NOMO-1 treated with dmso at 0.1 percent for 144 hours (cell line): ENCODE data around the gene STUM.
"Not testable (repeated sequence)": the region's sequence is repeated elsewhere in the genome, so short reads cannot be mapped to it uniquely, and the experiment has no call there.

Experiments
- DNase-seq: peaks from one replicate; lab custom pipeline; 2025; ENCODE audit not compliant: unreplicated experiment; lab: John Stamatoyannopoulos, UW

Gene STUM

GRCh38 chr1:226637147-226637935 is 88.8 kb downstream of the STUM start:
- no peak for DNase-seq

- no peak for DNase-seq
Observed at GRCh38 chr1:226638001-226638601, 89.5 kb downstream of the STUM start.

GRCh38 chr1:226638608-226639007 is 90.0 kb downstream of the STUM start:
- no peak for DNase-seq

GRCh38 chr1:226639206-226639605 is 90.6 kb downstream of the STUM start:
- not testable (repeated sequence) for DNase-seq

- no peak for DNase-seq
Observed at GRCh38 chr1:226639631-226640061, 91.1 kb downstream of the STUM start.

GRCh38 chr1:226640321-226641136 is 92.0 kb downstream of the STUM start:
- DNase-seq = no peak

GRCh38 chr1:226641671-226642231 is 93.2 kb downstream of the STUM start:
- no peak for DNase-seq

- DNase-seq = no peak
Observed at GRCh38 chr1:226642421-226642820, 93.9 kb downstream of the STUM start.

GRCh38 chr1:226643177-226643576 is 94.6 kb downstream of the STUM start:
- peak; percentile 88 for DNase-seq

GRCh38 chr1:226643611-226644540 is 95.3 kb downstream of the STUM start:
- peak; percentile 56 for DNase-seq

- DNase-seq = no peak
Observed at GRCh38 chr1:226644541-226645176, 96.1 kb downstream of the STUM start.

GRCh38 chr1:226645279-226645976 is 96.9 kb downstream of the STUM start:
- no peak for DNase-seq

GRCh38 chr1:226646026-226646869 is 97.7 kb downstream of the STUM start:
- DNase-seq = no peak

GRCh38 chr1:226646870-226647449 is 98.4 kb downstream of the STUM start:
- DNase-seq = no peak

- no peak for DNase-seq
Observed at GRCh38 chr1:226647719-226648118, 99.2 kb downstream of the STUM start.

GRCh38 chr1:226648421-226648820 is 99.9 kb downstream of the STUM start:
- DNase-seq = no peak

- no peak for DNase-seq
Observed at GRCh38 chr1:226649244-226649643, 100.7 kb downstream of the STUM start.

GRCh38 chr1:226649780-226650179 is 101.2 kb downstream of the STUM start:
- no peak for DNase-seq
